HepG2 (cell line): Measurements from ENCODE around the gene GDNF. TPM values are rescaled to one million over a fixed set of nuclear protein-coding genes. Genes with fewer than 3 reads are reported as not detected.

ENCODE experiments used
- ATAC-seq: fragments of 200-7000 bp; cut with Tn5 transposase; 3 replicates; pipeline ENCODE4 v1.9.1; 2020; ENCODE audit warnings: mild to moderate bottlenecking, moderate library complexity
- BruUV-seq: library from RNA; stranded (reverse); fragments of 400-500 nt; replicated peaks from 2 replicates; lab custom pipeline; 2021; lab: Mats Ljungman, UMichigan
- CTCF ChIA-PET: fragments of 300-600 bp; formaldehyde crosslinking; extraction: SDS; loops from one replicate; lab custom pipeline; 2021; ENCODE audit warnings: low total read pairs, inconsistent platforms, low intra/inter-chr PET ratio; lab: Yijun Ruan, JAX
- POLR2A ChIA-PET: fragments of 350-600 bp; sonication (Branson Sonifier 250); formaldehyde crosslinking; loops from one replicate; lab custom pipeline; 2020; ENCODE audit warnings: antibody characterized with exemption, inconsistent platforms; lab: Yijun Ruan, JAX
- DNase-seq: peaks from one replicate; pipeline ENCODE4 v3.0.0-alpha.2; 2015; ENCODE audit warnings: low spot score
- FAIRE-seq: peaks from 3 replicates; lab custom pipeline; 2011; peaks lifted over from hg19 to GRCh38; lab: Jason Lieb, UNC
- H2AFZ ChIP-seq: one replicate; pipeline ENCODE4 v1.6.1; 2011; ENCODE audit warnings: low read length, inconsistent platforms
- H3K27ac ChIP-seq: fragments of 300-600 bp; 3 replicates; pipeline ENCODE4 v1.8.0; 2011; ENCODE audit warnings: mixed run types, mild to moderate bottlenecking, mixed read lengths, low read length, inconsistent platforms; ENCODE audit not compliant: insufficient read depth; ENCODE audit errors: extremely low read length
- H3K27me3 ChIP-seq, 2 experiments: fragments of 200-600 bp in 1 of 2; 2 replicates in 1 of 2; 3 replicates in 1 of 2; pipeline versions ENCODE4 v1.6.0 to v1.8.0; 2011; ENCODE audit warnings: low read length in 2 of 2, mild to moderate bottlenecking in 2 of 2, moderate library complexity in 2 of 2, inconsistent platforms in 1 of 2; ENCODE audit not compliant: insufficient read depth in 2 of 2, control insufficient read depth in 1 of 2
- H3K36me3 ChIP-seq, 2 experiments: fragments of 200-600 bp in 1 of 2; replicated peaks in 1 of 2; 2 replicates in 1 of 2; 3 replicates in 1 of 2; pipeline versions ENCODE4 v1.5.1 to v1.8.0; 2011; ENCODE audit warnings: low read length in 2 of 2, inconsistent platforms in 1 of 2; ENCODE audit not compliant: insufficient read depth in 2 of 2, control insufficient read depth in 1 of 2
- H3K4me1 ChIP-seq: 2 replicates; pipeline ENCODE4 v1.5.1; 2012; ENCODE audit warnings: low read length, inconsistent platforms; ENCODE audit not compliant: insufficient read depth
- H3K4me2 ChIP-seq: 2 replicates; pipeline ENCODE4 v1.6.0; 2011; ENCODE audit warnings: low read depth, low read length, inconsistent platforms
- H3K4me3 ChIP-seq, 3 experiments: fragments of 200-600 bp in 1 of 3; sonication (generic), shearing (Covaris generic) in 1 of 3; replicated peaks in 1 of 3; 2 replicates each; pipeline ENCODE4 v1.5.1; 2011 to 2016; ENCODE audit warnings: low read length in 3 of 3, inconsistent platforms in 2 of 3, low read depth in 2 of 3, mild to moderate bottlenecking in 2 of 3, control low read depth in 1 of 3, mixed read lengths in 1 of 3; ENCODE audit not compliant: insufficient read depth in 1 of 3
- H3K79me2 ChIP-seq: one replicate; pipeline ENCODE4 v1.6.1; 2011; ENCODE audit warnings: low read length, inconsistent platforms; ENCODE audit not compliant: insufficient read depth
- H3K9ac ChIP-seq: 2 replicates; pipeline ENCODE4 v1.6.0; 2011; ENCODE audit warnings: mild to moderate bottlenecking, low read depth, low read length, inconsistent platforms; ENCODE audit not compliant: insufficient read depth
- H3K9me3 ChIP-seq: 2 replicates; pipeline ENCODE4 v1.5.1; 2012; ENCODE audit warnings: mild to moderate bottlenecking, low read length
- H4K20me1 ChIP-seq: 2 replicates; pipeline ENCODE4 v1.6.0; 2011; ENCODE audit warnings: inconsistent platforms, mild to moderate bottlenecking, low read length, moderate library complexity; ENCODE audit not compliant: insufficient read depth
- MAZ ChIP-seq, 2 experiments: sonication (generic) in 1 of 2; formaldehyde crosslinking in 1 of 2; IDR thresholded peaks; 2 replicates each; pipeline versions ENCODE4 v1.5.0 to v1.6.1; 2012 to 2020; ENCODE audit warnings: low read depth in 2 of 2, mild to moderate bottlenecking in 2 of 2, borderline replicate concordance in 1 of 2, improper control_type of control experiment in 1 of 2, low read length in 1 of 2, missing genetic modification reagents in 1 of 2, moderate library complexity in 1 of 2
- PITX1 ChIP-seq: sonication (generic); formaldehyde crosslinking; IDR thresholded peaks from 2 replicates; pipeline ENCODE4 v1.5.1; 2020; ENCODE audit warnings: mild to moderate bottlenecking, missing genetic modification reagents
- RXRA ChIP-seq: sonication (generic); formaldehyde crosslinking; IDR thresholded peaks from 2 replicates; pipeline ENCODE4 v1.5.1; 2020; ENCODE audit warnings: missing genetic modification reagents
- SP4 ChIP-seq: sonication (generic); formaldehyde crosslinking; IDR thresholded peaks from 2 replicates; pipeline ENCODE4 v1.8.1; 2023; ENCODE audit warnings: mild to moderate bottlenecking, missing genetic modification reagents
- TMF1 ChIP-seq: sonication (generic); formaldehyde crosslinking; IDR thresholded peaks from 2 replicates; pipeline ENCODE4 v1.8.1; 2022; ENCODE audit warnings: low read depth, missing genetic modification reagents
- TP53 ChIP-seq: sonication (generic); formaldehyde crosslinking; conservative IDR thresholded peaks from 2 replicates; pipeline ENCODE4 v1.4.0; 2020; ENCODE audit warnings: missing genetic modification reagents
- ZNF143 ChIP-seq: sonication (generic); formaldehyde crosslinking; IDR thresholded peaks from 2 replicates; pipeline ENCODE4 v1.4.0; 2020; ENCODE audit warnings: missing genetic modification reagents
- ZNF331 ChIP-seq: sonication (generic); formaldehyde crosslinking; IDR thresholded peaks from 2 replicates; pipeline ENCODE4 v1.4.0; 2020; ENCODE audit warnings: missing genetic modification reagents
- ZNF460 ChIP-seq: sonication (generic); formaldehyde crosslinking; IDR thresholded peaks from 2 replicates; pipeline ENCODE4 v1.5.1; 2020; ENCODE audit warnings: missing genetic modification reagents, mild to moderate bottlenecking, borderline replicate concordance
- ZNF678 ChIP-seq: sonication (generic); formaldehyde crosslinking; IDR thresholded peaks from 2 replicates; pipeline ENCODE4 v1.4.0; 2020; ENCODE audit warnings: mild to moderate bottlenecking, missing genetic modification reagents
- ZSCAN9 ChIP-seq: IDR thresholded peaks from 2 replicates; pipeline ENCODE4 v1.6.1; 2016; ENCODE audit warnings: borderline replicate concordance
- WGBS: methylation state at CpG from one replicate; pipeline ENCODE4 v1.1.6; 2017; ENCODE audit warnings: low lambda C conversion rate; 5-methylcytosine and 5-hydroxymethylcytosine counted together
- in situ Hi-C: cut with HindIII; loops from 2 replicates; pipeline ENCODE4 v1.10.0; 2017; ENCODE audit warnings: low pct_unique_long_range_greater_than_20kb; ENCODE audit not compliant: extremely low pct_ligation_motif_present
- intact Hi-C: fragments of 100-400 bp; cut with micrococcal nuclease; formaldehyde crosslinking; loops from one replicate; pipeline ENCODE4 v1.10.0; 2022; ENCODE audit not compliant: unreplicated experiment
- polyA plus RNA-seq, 8 experiments: library from polyadenylated mRNA; depleted of rRNA in 3 of 8; stranded (reverse) in 7 of 8; unstranded in 1 of 8; fragments of >200 nt; fragmentation: Illumina TruSeq in 4 of 8; extraction: Trizol in 4 of 8; gene quantifications; 2 replicates each; pipeline versions ENCODE4 v1.2.1 to v1.2.3, GENCODE V29; 2011 to 2016; ENCODE audit warnings: low read depth in 4 of 8, missing spikeins in 1 of 8, mixed read lengths in 1 of 8; ENCODE audit not compliant: insufficient read depth in 1 of 8
- total RNA-seq, 5 experiments: library from RNA; depleted of rRNA; stranded (reverse); fragments of >200 nt; fragmentation: Illumina TruSeq; extraction: Trizol; gene quantifications; 2 replicates each; pipeline ENCODE4 v1.2.3, GENCODE V29; 2016; ENCODE audit warnings: low read depth in 1 of 5
- TF ChIP-seq, protein P1 (sequence below): sonication (generic); formaldehyde crosslinking; IDR thresholded peaks from 2 replicates; pipeline ENCODE4 v1.4.0; 2020; ENCODE audit warnings: mild to moderate bottlenecking, missing genetic modification reagents
- TF ChIP-seq, protein P2 (sequence below): sonication (generic); formaldehyde crosslinking; IDR thresholded peaks from 2 replicates; pipeline ENCODE4 v1.4.0; 2020; ENCODE audit warnings: missing genetic modification reagents, borderline replicate concordance
- TF ChIP-seq, protein P3 (sequence below): sonication (generic); formaldehyde crosslinking; IDR thresholded peaks from 2 replicates; pipeline ENCODE4 v1.5.1; 2020; ENCODE audit warnings: missing genetic modification reagents, mild to moderate bottlenecking, borderline replicate concordance

GDNF gene
- total and polyA plus RNA-seq, 2 of the 13 experiments (the other 11 are each of a cell fraction or from before 2014, with no cell fraction given) = 0.24 to 0.46 TPM

DNA sequence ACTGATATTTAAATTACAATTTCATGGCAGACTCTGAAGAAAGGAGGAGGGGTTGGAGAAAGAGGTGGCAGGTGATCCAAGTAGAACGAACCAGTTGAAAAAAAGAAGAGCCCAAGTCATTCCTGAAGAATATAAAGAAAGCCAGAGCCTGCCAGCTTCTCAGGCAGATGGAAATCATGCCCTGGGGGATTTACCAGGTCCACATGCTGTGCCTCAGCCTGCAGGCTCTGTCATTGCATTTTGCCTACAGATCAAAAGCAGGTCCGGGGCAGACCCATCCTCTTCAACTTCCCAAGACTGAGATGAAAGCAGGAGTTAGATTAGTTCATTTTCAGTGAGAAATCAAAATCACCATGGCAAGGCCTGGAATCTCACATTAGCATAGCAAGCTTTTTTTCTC, 48.5 kb downstream of the GDNF start:
- no peak for FAIRE-seq
- no peaks in the 10 kb centered on the region for H3K9me3 ChIP-seq
- no peak overlapping the region for H3K4me3 ChIP-seq
- in situ Hi-C loops = no loop called here
- H3K27me3 ChIP-seq = peaks cover 0 to 1% of the 10 kb centered on the region in 2 experiments; a peak in 1 of 5 replicates
- H2AFZ ChIP-seq = no peak overlapping the region
- CTCF ChIA-PET = no interaction called here
- intact Hi-C loops = no loop called here
- no peaks in the 10 kb centered on the region for H4K20me1 ChIP-seq
- H3K4me1 ChIP-seq = peaks cover 10% of the 10 kb centered on the region
- H3K79me2 ChIP-seq = no peaks in the 10 kb centered on the region
- TF ChIP-seq ZSCAN9 (CRISPR knock-in tag) (no peak), MAZ (IDR thresholded peaks at IDR 0.05; ENCODE audit: borderline replicate concordance, low read depth, low read length) (no peak), MAZ (CRISPR knock-in tag; IDR thresholded peaks at IDR 0.05; ENCODE audit: low read depth) (no peak), ZNF678 (CRISPR knock-in tag) (no peak), ZNF460 (CRISPR knock-in tag) (no peak), TP53 (CRISPR knock-in tag) (no peak), ZNF143 (CRISPR knock-in tag) (no peak), SP4 (CRISPR knock-in tag) (no peak)
- TF ChIP-seq, protein P1, sequence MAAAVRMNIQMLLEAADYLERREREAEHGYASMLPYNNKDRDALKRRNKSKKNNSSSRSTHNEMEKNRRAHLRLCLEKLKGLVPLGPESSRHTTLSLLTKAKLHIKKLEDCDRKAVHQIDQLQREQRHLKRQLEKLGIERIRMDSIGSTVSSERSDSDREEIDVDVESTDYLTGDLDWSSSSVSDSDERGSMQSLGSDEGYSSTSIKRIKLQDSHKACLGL (CRISPR knock-in tag) = no peak
- TF ChIP-seq, all 625 proteins: peak for 0
- no peak for DNase-seq
- Histone ChIP-seq H3K4me2 (no peak overlapping the region), H3K36me3 (no peaks in the 10 kb centered on the region), H3K27ac (no peak overlapping the region), H3K9ac (no peak overlapping the region)
- ATAC-seq = no peak
- BruUV-seq = no TSS peak
- WGBS = 3% methylated on average over 2 of the region's 2 CpGs
- POLR2A ChIA-PET = no interaction called here

DNA sequence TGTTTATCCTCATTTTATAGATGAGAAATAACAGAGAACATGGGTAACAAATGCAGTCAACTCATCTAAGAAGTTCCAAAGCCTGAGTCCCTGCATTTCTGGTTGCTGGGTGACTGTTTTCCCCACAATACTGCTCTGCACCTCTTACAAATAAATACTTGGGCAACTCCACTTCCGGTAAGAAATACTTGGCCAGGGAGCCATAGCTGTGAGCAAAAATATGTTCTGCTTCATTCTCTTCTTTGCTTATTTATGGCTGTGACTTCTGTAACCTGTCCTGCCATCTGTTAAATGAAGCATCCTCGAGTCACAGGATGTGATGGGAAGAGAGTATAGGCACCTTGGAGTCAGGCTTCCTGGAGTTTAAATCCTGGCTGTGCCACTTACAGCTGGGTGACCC, 49.9 kb downstream of the GDNF start:
- H2AFZ ChIP-seq = no peak overlapping the region
- H3K4me2 ChIP-seq = no peak overlapping the region
- no peaks in the 10 kb centered on the region for H4K20me1 ChIP-seq
- DNase-seq (no peak), ATAC-seq (no peak), FAIRE-seq (no peak)
- no peak overlapping the region for H3K4me3 ChIP-seq
- in situ Hi-C loops (no loop called here), intact Hi-C loops (no loop called here)
- no peaks in the 10 kb centered on the region for H3K36me3 ChIP-seq
- ChIA-PET POLR2A (no interaction called here), CTCF (no interaction called here)
- H3K79me2 ChIP-seq = no peaks in the 10 kb centered on the region
- no peaks in the 10 kb centered on the region for H3K9me3 ChIP-seq
- no TSS peak for BruUV-seq
- TF ChIP-seq TMF1 (CRISPR knock-in tag) = no peak
- no peak for TF ChIP-seq PITX1 (CRISPR knock-in tag)
- TF ChIP-seq, protein P2, sequence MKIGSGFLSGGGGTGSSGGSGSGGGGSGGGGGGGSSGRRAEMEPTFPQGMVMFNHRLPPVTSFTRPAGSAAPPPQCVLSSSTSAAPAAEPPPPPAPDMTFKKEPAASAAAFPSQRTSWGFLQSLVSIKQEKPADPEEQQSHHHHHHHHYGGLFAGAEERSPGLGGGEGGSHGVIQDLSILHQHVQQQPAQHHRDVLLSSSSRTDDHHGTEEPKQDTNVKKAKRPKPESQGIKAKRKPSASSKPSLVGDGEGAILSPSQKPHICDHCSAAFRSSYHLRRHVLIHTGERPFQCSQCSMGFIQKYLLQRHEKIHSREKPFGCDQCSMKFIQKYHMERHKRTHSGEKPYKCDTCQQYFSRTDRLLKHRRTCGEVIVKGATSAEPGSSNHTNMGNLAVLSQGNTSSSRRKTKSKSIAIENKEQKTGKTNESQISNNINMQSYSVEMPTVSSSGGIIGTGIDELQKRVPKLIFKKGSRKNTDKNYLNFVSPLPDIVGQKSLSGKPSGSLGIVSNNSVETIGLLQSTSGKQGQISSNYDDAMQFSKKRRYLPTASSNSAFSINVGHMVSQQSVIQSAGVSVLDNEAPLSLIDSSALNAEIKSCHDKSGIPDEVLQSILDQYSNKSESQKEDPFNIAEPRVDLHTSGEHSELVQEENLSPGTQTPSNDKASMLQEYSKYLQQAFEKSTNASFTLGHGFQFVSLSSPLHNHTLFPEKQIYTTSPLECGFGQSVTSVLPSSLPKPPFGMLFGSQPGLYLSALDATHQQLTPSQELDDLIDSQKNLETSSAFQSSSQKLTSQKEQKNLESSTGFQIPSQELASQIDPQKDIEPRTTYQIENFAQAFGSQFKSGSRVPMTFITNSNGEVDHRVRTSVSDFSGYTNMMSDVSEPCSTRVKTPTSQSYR (CRISPR knock-in tag) = no peak
- TF ChIP-seq, protein P3, sequence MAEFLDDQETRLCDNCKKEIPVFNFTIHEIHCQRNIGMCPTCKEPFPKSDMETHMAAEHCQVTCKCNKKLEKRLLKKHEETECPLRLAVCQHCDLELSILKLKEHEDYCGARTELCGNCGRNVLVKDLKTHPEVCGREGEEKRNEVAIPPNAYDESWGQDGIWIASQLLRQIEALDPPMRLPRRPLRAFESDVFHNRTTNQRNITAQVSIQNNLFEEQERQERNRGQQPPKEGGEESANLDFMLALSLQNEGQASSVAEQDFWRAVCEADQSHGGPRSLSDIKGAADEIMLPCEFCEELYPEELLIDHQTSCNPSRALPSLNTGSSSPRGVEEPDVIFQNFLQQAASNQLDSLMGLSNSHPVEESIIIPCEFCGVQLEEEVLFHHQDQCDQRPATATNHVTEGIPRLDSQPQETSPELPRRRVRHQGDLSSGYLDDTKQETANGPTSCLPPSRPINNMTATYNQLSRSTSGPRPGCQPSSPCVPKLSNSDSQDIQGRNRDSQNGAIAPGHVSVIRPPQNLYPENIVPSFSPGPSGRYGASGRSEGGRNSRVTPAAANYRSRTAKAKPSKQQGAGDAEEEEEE (CRISPR knock-in tag) = no peak
- TF ChIP-seq ZNF331 = no peak
- no peak for TF ChIP-seq RXRA
- H3K27ac ChIP-seq = no peak overlapping the region
- 46% methylated on average over 2 of the region's 2 CpGs for WGBS
- H3K27me3 ChIP-seq = peaks cover 0 to 1% of the 10 kb centered on the region in 2 experiments; a peak in 3 of 5 replicates
- peaks cover 10% of the 10 kb centered on the region for H3K4me1 ChIP-seq
- no peak overlapping the region for H3K9ac ChIP-seq
